Measurements from ENCODE around the gene PGM2. TPM values are rescaled to one million over a fixed set of nuclear protein-coding genes. Genes with fewer than 3 reads are reported as not detected.

PGM2 gene
- total and polyA plus RNA-seq, 2 donors (not counting 3 experiments of a cell fraction or from before 2014, with no cell fraction given) = 17.9 to 53.9 TPM

DNA sequence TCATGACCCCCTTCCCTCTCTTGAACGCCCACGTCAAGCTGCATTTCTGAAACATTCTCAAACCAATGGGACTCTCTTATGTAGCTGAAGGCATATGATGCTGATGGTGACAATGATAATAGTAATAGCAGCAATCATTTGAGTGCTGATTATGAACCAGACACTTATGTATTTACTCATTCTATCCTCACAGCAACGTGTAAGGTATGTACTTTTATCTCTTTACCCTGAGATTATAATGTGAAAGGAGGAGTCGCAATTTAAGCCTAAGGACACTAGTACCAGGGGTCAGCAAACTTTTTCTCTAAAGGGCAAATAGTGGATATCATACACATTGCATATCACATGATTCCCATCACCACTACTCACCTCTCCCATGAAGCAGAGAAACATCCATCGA is 8.5 kb downstream of the PGM2 start:
- Histone ChIP-seq H4K20me1 (replicated peaks; ENCODE audit: control insufficient read depth, extremely low read depth, insufficient read depth, low read length) (no peaks in the 10 kb centered on the region), H2AFZ (ENCODE audit: low read depth, low read length) (no peak overlapping the region), H3K9ac (replicated peaks; ENCODE audit: extremely low read depth, insufficient read depth, low read length) (no peak overlapping the region), H3K4me3 (replicated peaks in 1 of 3; ENCODE audit: insufficient read depth in 1 of 3, low read depth in 1 of 3, low read length in 3 of 3) (no peak overlapping the region), H3K4me2 (ENCODE audit: insufficient read depth, low read length) (no peak overlapping the region), H3K4me1 (ENCODE audit: control insufficient read depth, extremely low read depth, insufficient read depth, low read length) (peaks cover 37% of the 10 kb centered on the region), H3K27me3 (ENCODE audit: control insufficient read depth in 2 of 2, insufficient read depth in 2 of 2, low read length in 2 of 2) (no peaks in the 10 kb centered on the region), H3K79me2 (ENCODE audit: control insufficient read depth, insufficient read depth, low read length) (peaks cover 11% of the 10 kb centered on the region), H3K9me1 (replicated peaks; ENCODE audit: control insufficient read depth, extremely low read depth, insufficient read depth, low read length) (no peaks in the 10 kb centered on the region), H3K9me3 (replicated peaks; ENCODE audit: control insufficient read depth, insufficient read depth, low read length) (no peaks in the 10 kb centered on the region), H3K27ac (ENCODE audit: insufficient read depth, low read depth, low read length) (no peak overlapping the region), H3K36me3 (ENCODE audit: control insufficient read depth in 2 of 2, extremely low read depth in 1 of 2, insufficient read depth in 2 of 2, low read length in 2 of 2) (peaks cover 13 to 15% of the 10 kb centered on the region in 2 experiments)
- dilution Hi-C loops (cut with MboI; ENCODE audit: extremely low pct_ligation_motif_present, low sequenced_read_pairs) = no loop called here
- no peak for DNase-seq (ENCODE audit: low read depth, low spot score)
- ChIA-PET CTCF (no interaction called here), POLR2A (interaction anchor here (4.5 kb wide), 1 partner anchor 9 kb away, joined by 14 read pairs; the partner anchor contains the start of gene PGM2)
- no TSS peak for BruUV-seq (replicated peaks)
- no peak for FAIRE-seq
- TF ChIP-seq GATA2 (IDR thresholded peaks at IDR 0.05; ENCODE audit: insufficient read depth, insufficient read length, low read depth, low read length) (no peak), POLR2A (IDR thresholded peaks at IDR 0.05; ENCODE audit: low read depth, low read length) (no peak)
- intact Hi-C loops (cut with micrococcal nuclease) = no loop called here

DNA sequence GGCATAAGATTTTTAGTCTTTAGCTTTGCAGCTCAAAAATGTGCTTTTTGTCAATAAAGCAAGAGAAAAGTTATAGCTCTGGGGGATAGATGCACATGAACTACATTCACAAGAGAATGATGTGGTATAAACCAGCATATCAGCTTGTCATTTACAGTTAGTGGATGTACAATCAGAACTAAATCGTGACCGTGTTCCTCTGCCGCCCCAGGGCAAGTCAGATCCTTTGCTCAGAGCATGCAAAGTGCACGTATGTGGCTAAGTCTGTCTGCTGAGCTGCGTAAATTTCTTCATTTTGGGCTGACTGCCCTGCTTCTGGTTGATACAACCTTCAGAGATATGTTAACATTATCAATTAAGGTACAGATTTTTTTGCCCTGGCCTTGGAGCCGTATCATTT is 9.3 kb downstream of the PGM2 start:
- TF ChIP-seq, protein P1, sequence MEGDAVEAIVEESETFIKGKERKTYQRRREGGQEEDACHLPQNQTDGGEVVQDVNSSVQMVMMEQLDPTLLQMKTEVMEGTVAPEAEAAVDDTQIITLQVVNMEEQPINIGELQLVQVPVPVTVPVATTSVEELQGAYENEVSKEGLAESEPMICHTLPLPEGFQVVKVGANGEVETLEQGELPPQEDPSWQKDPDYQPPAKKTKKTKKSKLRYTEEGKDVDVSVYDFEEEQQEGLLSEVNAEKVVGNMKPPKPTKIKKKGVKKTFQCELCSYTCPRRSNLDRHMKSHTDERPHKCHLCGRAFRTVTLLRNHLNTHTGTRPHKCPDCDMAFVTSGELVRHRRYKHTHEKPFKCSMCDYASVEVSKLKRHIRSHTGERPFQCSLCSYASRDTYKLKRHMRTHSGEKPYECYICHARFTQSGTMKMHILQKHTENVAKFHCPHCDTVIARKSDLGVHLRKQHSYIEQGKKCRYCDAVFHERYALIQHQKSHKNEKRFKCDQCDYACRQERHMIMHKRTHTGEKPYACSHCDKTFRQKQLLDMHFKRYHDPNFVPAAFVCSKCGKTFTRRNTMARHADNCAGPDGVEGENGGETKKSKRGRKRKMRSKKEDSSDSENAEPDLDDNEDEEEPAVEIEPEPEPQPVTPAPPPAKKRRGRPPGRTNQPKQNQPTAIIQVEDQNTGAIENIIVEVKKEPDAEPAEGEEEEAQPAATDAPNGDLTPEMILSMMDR (IDR thresholded peaks at IDR 0.05; ENCODE audit: extremely low read depth in 1 of 2, insufficient read depth in 1 of 2, low read depth in 1 of 2, low read length in 2 of 2) = no peak
- TF ChIP-seq EZH2 (IDR thresholded peaks at IDR 0.05; ENCODE audit: borderline replicate concordance, low read depth, low read length, severe bottlenecking) = no peak
- TF ChIP-seq POLR2AphosphoS5 (IDR thresholded peaks at IDR 0.05; ENCODE audit: insufficient read depth, low read depth, low read length) = no peak
- no peak for TF ChIP-seq GATA2 (IDR thresholded peaks at IDR 0.05; ENCODE audit: insufficient read depth, insufficient read length, low read depth, low read length)
- no peak for TF ChIP-seq POLR2A (IDR thresholded peaks at IDR 0.05; ENCODE audit: low read depth, low read length)
- TF ChIP-seq JUN (IDR thresholded peaks at IDR 0.05; ENCODE audit: borderline replicate concordance, insufficient read depth, insufficient read length, low read depth) = no peak
- TF ChIP-seq FOS (IDR thresholded peaks at IDR 0.05; ENCODE audit: borderline replicate concordance, insufficient read depth, low read length) = no peak
- TF ChIP-seq MYC (IDR thresholded peaks at IDR 0.05; ENCODE audit: low read depth, low read length) = no peak
- TF ChIP-seq, protein P2, sequence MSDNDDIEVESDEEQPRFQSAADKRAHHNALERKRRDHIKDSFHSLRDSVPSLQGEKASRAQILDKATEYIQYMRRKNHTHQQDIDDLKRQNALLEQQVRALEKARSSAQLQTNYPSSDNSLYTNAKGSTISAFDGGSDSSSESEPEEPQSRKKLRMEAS (IDR thresholded peaks at IDR 0.05; ENCODE audit: insufficient read depth, insufficient read length) = no peak
- dilution Hi-C loops (cut with MboI; ENCODE audit: extremely low pct_ligation_motif_present, low sequenced_read_pairs) (no loop called here), intact Hi-C loops (cut with micrococcal nuclease) (no loop called here)
- H3K27me3 ChIP-seq (ENCODE audit: control insufficient read depth in 2 of 2, insufficient read depth in 2 of 2, low read length in 2 of 2) = no peaks in the 10 kb centered on the region
- ChIA-PET POLR2A (interaction anchor here (4.5 kb wide), 1 partner anchor 10 kb away, joined by 14 read pairs; the partner anchor contains the start of gene PGM2), CTCF (interaction anchor here (0.8 to 3.2 kb wide), 2 partner anchors 9 to 200 kb away, joined by 3 to 21 read pairs; partner anchors contain the start of gene PGM2)
- BruUV-seq (replicated peaks) = no TSS peak
- no peak overlapping the region for H3K4me3 ChIP-seq (replicated peaks in 1 of 3; ENCODE audit: insufficient read depth in 1 of 3, low read depth in 1 of 3, low read length in 3 of 3)
- no peak overlapping the region for H3K4me2 ChIP-seq (ENCODE audit: insufficient read depth, low read length)
- DNase-seq (ENCODE audit: low read depth, low spot score) (no peak), FAIRE-seq (no peak)
- no peaks in the 10 kb centered on the region for H3K9me1 ChIP-seq (replicated peaks; ENCODE audit: control insufficient read depth, extremely low read depth, insufficient read depth, low read length)
- peaks cover 37% of the 10 kb centered on the region for H3K4me1 ChIP-seq (ENCODE audit: control insufficient read depth, extremely low read depth, insufficient read depth, low read length)
- H4K20me1 ChIP-seq (replicated peaks; ENCODE audit: control insufficient read depth, extremely low read depth, insufficient read depth, low read length) = no peaks in the 10 kb centered on the region
- H3K79me2 ChIP-seq (ENCODE audit: control insufficient read depth, insufficient read depth, low read length) = peaks cover 11% of the 10 kb centered on the region
- H3K9ac ChIP-seq (replicated peaks; ENCODE audit: extremely low read depth, insufficient read depth, low read length) = no peak overlapping the region
- no peak overlapping the region for H2AFZ ChIP-seq (ENCODE audit: low read depth, low read length)
- H3K36me3 ChIP-seq (ENCODE audit: control insufficient read depth in 2 of 2, extremely low read depth in 1 of 2, insufficient read depth in 2 of 2, low read length in 2 of 2) = peaks cover 13 to 17% of the 10 kb centered on the region in 2 experiments
- H3K9me3 ChIP-seq (replicated peaks; ENCODE audit: control insufficient read depth, insufficient read depth, low read length) = no peaks in the 10 kb centered on the region
- H3K27ac ChIP-seq (ENCODE audit: insufficient read depth, low read depth, low read length) = no peak overlapping the region
